K562 (cell line): ENCODE measurements around the gene MPRIP. TPM values are rescaled to one million over a fixed set of nuclear protein-coding genes. Genes with fewer than 3 reads are reported as not detected.

Experiments used
- ATAC-seq: fragments of 200-7000 bp; cut with Tn5 transposase; 3 replicates; pipeline ENCODE4 v1.9.1; 2020; ENCODE audit warnings: moderate library complexity
- BruUV-seq: library from RNA; stranded (reverse); fragments of 400-500 nt; replicated peaks from 2 replicates; lab custom pipeline; 2021; lab: Mats Ljungman, UMichigan
- CTCF ChIA-PET: fragments of 300-600 bp; formaldehyde crosslinking; extraction: SDS; loops from one replicate; lab custom pipeline; 2021; ENCODE audit warnings: low intra/inter-chr PET ratio; lab: Yijun Ruan, JAX
- POLR2A ChIA-PET: fragments of 300-600, 350-650 bp; sonication (Branson Sonifier 250); formaldehyde crosslinking; extraction: SDS; loops from one replicate; lab custom pipeline; 2021; ENCODE audit warnings: antibody characterized with exemption, inconsistent platforms; lab: Yijun Ruan, JAX
- DNase-seq, 4 experiments: peaks; one replicate each; pipeline versions ENCODE4 v3.0.0 to v3.0.0-alpha.2; 2011 to 2018; ENCODE audit warnings: low spot score in 3 of 4, mixed read lengths in 3 of 4; ENCODE audit errors: extremely low read depth in 1 of 4
- FAIRE-seq: peaks from 2 replicates; lab custom pipeline; 2011; peaks lifted over from hg19 to GRCh38; lab: Jason Lieb, UNC
- H2AFZ ChIP-seq: 2 replicates; pipeline ENCODE4 v1.6.0; 2011; ENCODE audit warnings: low read depth, low read length, control low read depth, inconsistent platforms
- H3K27ac ChIP-seq: fragments of 200-600 bp; 3 replicates; pipeline ENCODE4 v1.8.0; 2011; ENCODE audit warnings: low read depth, mild to moderate bottlenecking, control low read depth, inconsistent platforms, low read length, moderate library complexity, mixed read lengths; ENCODE audit errors: extremely low read depth
- H3K27me3 ChIP-seq, 2 experiments: fragments of 300-600 bp in 1 of 2; 2 replicates in 1 of 2; 3 replicates in 1 of 2; pipeline versions ENCODE4 v1.6.0 to v1.8.0; 2011; ENCODE audit warnings: inconsistent platforms in 2 of 2, low read length in 2 of 2, mild to moderate bottlenecking in 1 of 2, mixed read lengths in 1 of 2, moderate library complexity in 1 of 2; ENCODE audit not compliant: control insufficient read depth in 2 of 2, insufficient read depth in 2 of 2
- H3K36me3 ChIP-seq: fragments of 300-600 bp; 3 replicates; pipeline ENCODE4 v1.8.0; 2011; ENCODE audit warnings: mild to moderate bottlenecking, low read length, inconsistent platforms; ENCODE audit not compliant: control insufficient read depth, insufficient read depth
- H3K4me1 ChIP-seq, 2 experiments: fragments of 200-600 bp in 1 of 2; replicated peaks in 1 of 2; 2 replicates in 1 of 2; 3 replicates in 1 of 2; pipeline versions ENCODE4 v1.5.1 to v1.8.0; 2011; ENCODE audit warnings: inconsistent platforms in 2 of 2, low read length in 2 of 2, mild to moderate bottlenecking in 1 of 2, mixed read lengths in 1 of 2, moderate library complexity in 1 of 2; ENCODE audit not compliant: control insufficient read depth in 2 of 2, insufficient read depth in 2 of 2
- H3K4me2 ChIP-seq: 2 replicates; pipeline ENCODE4 v1.6.1; 2011; ENCODE audit warnings: low read length, control low read depth, inconsistent platforms, mixed read lengths; ENCODE audit not compliant: insufficient read depth
- H3K4me3 ChIP-seq: fragments of 200-600 bp; sonication (generic), shearing (Covaris generic); 2 replicates; pipeline ENCODE4 v1.5.1; 2016; ENCODE audit warnings: control low read depth, inconsistent platforms
- H3K79me2 ChIP-seq: fragments of 200-600 bp; 3 replicates; pipeline ENCODE4 v1.8.0; 2011; ENCODE audit warnings: low read length, inconsistent platforms; ENCODE audit not compliant: control insufficient read depth, insufficient read depth
- H3K9ac ChIP-seq, 2 experiments: 2 replicates each; pipeline versions ENCODE4 v1.6.0 to v1.6.1; 2011; ENCODE audit warnings: low read depth in 2 of 2, low read length in 2 of 2, control low read depth in 1 of 2, inconsistent platforms in 1 of 2, mild to moderate bottlenecking in 1 of 2, mixed read lengths in 1 of 2; ENCODE audit not compliant: insufficient read depth in 1 of 2
- H3K9me1 ChIP-seq: one replicate; pipeline ENCODE4 v1.6.0; 2011; ENCODE audit warnings: inconsistent platforms, mild to moderate bottlenecking, low read length, moderate library complexity; ENCODE audit not compliant: control insufficient read depth, insufficient read depth
- H3K9me3 ChIP-seq: replicated peaks from 2 replicates; pipeline ENCODE4 v1.5.1; 2011; ENCODE audit warnings: low read depth, low read length, inconsistent platforms; ENCODE audit not compliant: control insufficient read depth, insufficient read depth
- H4K20me1 ChIP-seq: replicated peaks from 2 replicates; pipeline ENCODE4 v1.6.1; 2011; ENCODE audit warnings: low read length, inconsistent platforms, mixed read lengths; ENCODE audit not compliant: control insufficient read depth, insufficient read depth
- ETV1 ChIP-seq: fragments of 450-650 bp; conservative IDR thresholded peaks from 2 replicates; pipeline ENCODE4 v1.6.1; 2016; ENCODE audit warnings: missing genetic modification characterization, control low read depth, low read depth, missing compliant biosample characterization
- JUN ChIP-seq, 2 experiments: sonication (generic) in 1 of 2; formaldehyde crosslinking in 1 of 2; IDR thresholded peaks; 2 replicates each; pipeline versions ENCODE4 v1.6.1 to v1.8.0; 2012 to 2022; ENCODE audit warnings: borderline replicate concordance in 2 of 2, mild to moderate bottlenecking in 2 of 2, improper control_type of control experiment in 1 of 2, low read depth in 1 of 2, low read length in 1 of 2, missing genetic modification reagents in 1 of 2
- MIER1 ChIP-seq: fragments of 450-650 bp; IDR thresholded peaks from 2 replicates; pipeline ENCODE4 v1.6.1; 2016; ENCODE audit warnings: antibody characterized with exemption, mild to moderate bottlenecking, low read depth
- NR0B1 ChIP-seq: fragments of 450-650 bp; IDR thresholded peaks from one replicate; pipeline ENCODE4 v1.6.1; 2018; ENCODE audit warnings: mild to moderate bottlenecking, moderate library complexity; ENCODE audit not compliant: partially characterized antibody
- NR2C2 ChIP-seq, 2 experiments: fragments of 200-800 bp in 1 of 2; sonication (Bioruptor generic) in 1 of 2; sonication (generic) in 1 of 2; formaldehyde crosslinking in 1 of 2; IDR thresholded peaks; 2 replicates each; pipeline versions ENCODE4 v1.6.1 to v1.8.0; 2016 to 2022; ENCODE audit warnings: mild to moderate bottlenecking in 1 of 2, missing compliant biosample characterization in 1 of 2, missing genetic modification characterization in 1 of 2, missing genetic modification reagents in 1 of 2
- ZNF274 ChIP-seq: IDR thresholded peaks from 2 replicates; pipeline ENCODE4 v1.6.1; 2011; ENCODE audit warnings: low read depth, mild to moderate bottlenecking, low read length, moderate library complexity, borderline replicate concordance
- ZNF311 ChIP-seq: fragments of 250-450 bp; sonication (Bioruptor Pico); IDR thresholded peaks from 2 replicates; pipeline ENCODE4 v1.4.0; 2020; ENCODE audit warnings: mild to moderate bottlenecking, moderate library complexity
- ZNF561 ChIP-seq: fragments of 450-650 bp; formaldehyde crosslinking; conservative IDR thresholded peaks from 2 replicates; pipeline ENCODE4 v1.4.0; 2020; ENCODE audit warnings: mild to moderate bottlenecking, moderate library complexity
- ZNF609 ChIP-seq: sonication (generic); formaldehyde crosslinking; IDR thresholded peaks from 2 replicates; pipeline ENCODE4 v1.8.1; 2023; ENCODE audit warnings: missing genetic modification reagents, mild to moderate bottlenecking, borderline replicate concordance
- ZNF766 ChIP-seq: fragments of 200-800 bp; sonication (Bioruptor generic); conservative IDR thresholded peaks from 2 replicates; pipeline ENCODE4 v1.6.1; 2016; ENCODE audit warnings: missing genetic modification characterization, missing compliant biosample characterization
- WGBS: fragments of 100-300 bp; shearing (Covaris generic); methylation state at CpG from one replicate; pipeline ENCODE4 v1.1.6; 2016; ENCODE audit warnings: low coverage, mixed read lengths; ENCODE audit not compliant: insufficient coverage; ENCODE audit errors: missing lambda C conversion rate; 5-methylcytosine and 5-hydroxymethylcytosine counted together
- in situ Hi-C: fragments of 300-500 bp; cut with MboI; formaldehyde crosslinking; loops from 4 replicates; pipeline ENCODE4 v1.15.0; 2018; ENCODE audit warnings: inconsistent platforms, mixed read lengths
- intact Hi-C: fragments of 100-400 bp; cut with micrococcal nuclease; formaldehyde crosslinking; loops from 2 replicates; pipeline ENCODE4 v1.14.2; 2022
- polyA plus RNA-seq, 8 experiments: library from polyadenylated mRNA; depleted of rRNA in 4 of 8; stranded (reverse) in 5 of 8; unstranded in 3 of 8; fragments of >200 nt; fragmentation: Nextera tagmentation in 2 of 8; fragmentation: Illumina TruSeq in 1 of 8; extraction: Ambion mirVana in 2 of 8; extraction: Trizol in 1 of 8; gene quantifications; 2 replicates each; pipeline versions ENCODE4 v1.2.1 to v1.2.3, GENCODE V29; 2011 to 2014; ENCODE audit warnings: inconsistent platforms in 1 of 8, missing spikeins in 1 of 8
- total RNA-seq, 7 experiments: library from RNA; depleted of rRNA in 6 of 7; stranded (reverse); fragments of >200 nt in 6 of 7; fragmentation: Illumina TruSeq in 2 of 7; extraction: Trizol in 2 of 7; gene quantifications; 2 replicates each; pipeline versions ENCODE4 v1.2.1 to v1.2.3, GENCODE V29; 2011 to 2021; ENCODE audit warnings: low replicate concordance in 1 of 7
- TF ChIP-seq, protein P1 (sequence below): fragments of 450-650 bp; IDR thresholded peaks from 2 replicates; pipeline ENCODE4 v1.6.1; 2014; ENCODE audit warnings: low read depth, mild to moderate bottlenecking, moderate library complexity, borderline replicate concordance
- TF ChIP-seq, protein P2 (sequence below): sonication (generic); formaldehyde crosslinking; IDR thresholded peaks from 2 replicates; pipeline ENCODE4 v1.8.1; 2022; ENCODE audit warnings: missing genetic modification reagents

The MPRIP gene
- total and polyA plus RNA-seq, 9 of the 15 experiments (the other 6 are each of a cell fraction or from before 2014, with no cell fraction given), result 10.0 to 72.6 (median 30.1) TPM

DNA sequence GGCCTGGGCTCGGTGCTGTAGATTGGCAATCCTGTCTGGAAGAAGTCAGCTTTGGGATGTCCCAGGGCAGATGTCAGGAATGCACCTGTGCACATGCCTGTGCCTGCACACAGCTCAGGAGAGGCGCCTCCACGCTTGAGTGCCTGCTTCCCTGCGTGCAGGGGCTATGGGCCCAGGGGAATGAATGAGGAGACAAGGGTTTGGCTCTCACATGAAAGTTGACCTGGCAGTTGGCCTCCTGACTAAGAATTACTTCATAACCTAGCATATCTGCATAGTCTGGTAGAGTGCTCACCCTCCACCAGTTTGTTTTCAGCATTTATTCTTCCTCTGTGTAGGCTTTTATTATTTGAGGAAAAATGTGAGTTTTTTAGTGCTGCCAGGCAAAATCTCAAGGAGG lies 113.8 kb downstream of the MPRIP start:
- Histone ChIP-seq H3K4me2 (no peak overlapping the region), H4K20me1 (no peaks in the 10 kb centered on the region), H3K9ac (no peak overlapping the region; a peak in 1 of 4 replicates), H3K4me3 (no peak overlapping the region), H3K27me3 (no peaks in the 10 kb centered on the region), H3K79me2 (no peaks in the 10 kb centered on the region), H3K9me1 (no peaks in the 10 kb centered on the region), H3K9me3 (no peaks in the 10 kb centered on the region), H3K27ac (no peak overlapping the region), H2AFZ (no peak overlapping the region), H3K4me1 (no peaks in the 10 kb centered on the region; a peak in 1 of 5 replicates), H3K36me3 (peaks cover 40% of the 10 kb centered on the region; the same call in 2 of the 3 replicates)
- in situ Hi-C loops (no loop called here), intact Hi-C loops (no loop called here)
- WGBS, result 80% methylated on average over 2 of the region's 4 CpGs
- DNase-seq (no peak), ATAC-seq (no peak), FAIRE-seq (no peak)
- CTCF ChIA-PET, result no interaction called here
- POLR2A ChIA-PET, result no interaction called here
- BruUV-seq, result no TSS peak
- TF ChIP-seq, protein P1, sequence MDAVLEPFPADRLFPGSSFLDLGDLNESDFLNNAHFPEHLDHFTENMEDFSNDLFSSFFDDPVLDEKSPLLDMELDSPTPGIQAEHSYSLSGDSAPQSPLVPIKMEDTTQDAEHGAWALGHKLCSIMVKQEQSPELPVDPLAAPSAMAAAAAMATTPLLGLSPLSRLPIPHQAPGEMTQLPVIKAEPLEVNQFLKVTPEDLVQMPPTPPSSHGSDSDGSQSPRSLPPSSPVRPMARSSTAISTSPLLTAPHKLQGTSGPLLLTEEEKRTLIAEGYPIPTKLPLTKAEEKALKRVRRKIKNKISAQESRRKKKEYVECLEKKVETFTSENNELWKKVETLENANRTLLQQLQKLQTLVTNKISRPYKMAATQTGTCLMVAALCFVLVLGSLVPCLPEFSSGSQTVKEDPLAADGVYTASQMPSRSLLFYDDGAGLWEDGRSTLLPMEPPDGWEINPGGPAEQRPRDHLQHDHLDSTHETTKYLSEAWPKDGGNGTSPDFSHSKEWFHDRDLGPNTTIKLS, result no peak
- TF ChIP-seq ZNF311 (CRISPR knock-in tag), result no peak
- TF ChIP-seq MIER1, result no peak
- TF ChIP-seq JUN (IDR thresholded peaks at IDR 0.05; ENCODE audit: borderline replicate concordance, low read depth, low read length), result no peak
- TF ChIP-seq JUN (CRISPR knock-in tag; IDR thresholded peaks at IDR 0.05; ENCODE audit: borderline replicate concordance), result no peak
- TF ChIP-seq ETV1, result no peak
- TF ChIP-seq, protein P2, sequence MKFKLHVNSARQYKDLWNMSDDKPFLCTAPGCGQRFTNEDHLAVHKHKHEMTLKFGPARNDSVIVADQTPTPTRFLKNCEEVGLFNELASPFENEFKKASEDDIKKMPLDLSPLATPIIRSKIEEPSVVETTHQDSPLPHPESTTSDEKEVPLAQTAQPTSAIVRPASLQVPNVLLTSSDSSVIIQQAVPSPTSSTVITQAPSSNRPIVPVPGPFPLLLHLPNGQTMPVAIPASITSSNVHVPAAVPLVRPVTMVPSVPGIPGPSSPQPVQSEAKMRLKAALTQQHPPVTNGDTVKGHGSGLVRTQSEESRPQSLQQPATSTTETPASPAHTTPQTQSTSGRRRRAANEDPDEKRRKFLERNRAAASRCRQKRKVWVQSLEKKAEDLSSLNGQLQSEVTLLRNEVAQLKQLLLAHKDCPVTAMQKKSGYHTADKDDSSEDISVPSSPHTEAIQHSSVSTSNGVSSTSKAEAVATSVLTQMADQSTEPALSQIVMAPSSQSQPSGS (CRISPR knock-in tag), result no peak
- TF ChIP-seq ZNF609, result no peak
- TF ChIP-seq NR0B1, result no peak
- TF ChIP-seq ZNF561, result no peak
- no peak for TF ChIP-seq ZNF274
- no peak for TF ChIP-seq NR2C2 (CRISPR knock-in tag; IDR thresholded peaks at IDR 0.05)
- TF ChIP-seq NR2C2 (tag; IDR thresholded peaks at IDR 0.05), result no peak
- no peak for TF ChIP-seq ZNF766
